ENCODE results near the gene ASCL3. TPM values are rescaled to one million over a fixed set of nuclear protein-coding genes. Genes with fewer than 3 reads are reported as not detected.
"Not testable (repeated sequence)": the region's sequence is repeated elsewhere in the genome, so short reads cannot be mapped to it uniquely, and the experiment has no call there.

The ASCL3 gene
- total and polyA plus RNA-seq, 2 donors (not counting 1 experiment from before 2014, with no cell fraction given), result not detected

GRCh38 chr11:8987446-8987845 lies 44.6 kb upstream of the ASCL3 start:
- no peak overlapping the region for H3K4me2 ChIP-seq (ENCODE audit: extremely low read depth, insufficient read depth, low read length)
- H3K36me3 ChIP-seq (ENCODE audit: control insufficient read depth, insufficient read depth, low read length), result no peaks in the 10 kb centered on the region
- no peak for DNase-seq (ENCODE audit: low read depth in 2 of 2)
- H2AFZ ChIP-seq (ENCODE audit: low read length), result no peak overlapping the region
- no peaks in the 10 kb centered on the region for H3K79me2 ChIP-seq (ENCODE audit: control insufficient read depth, insufficient read depth, low read length)
- no peaks in the 10 kb centered on the region for H3K27me3 ChIP-seq (ENCODE audit: control insufficient read depth, insufficient read depth, low read length)
- H3K9ac ChIP-seq (ENCODE audit: insufficient read depth, low read length), result no peak overlapping the region
- H3K4me3 ChIP-seq (replicated peaks in 1 of 4; ENCODE audit: control extremely low read depth in 1 of 4, insufficient read depth in 1 of 4, low read depth in 3 of 4, low read length in 4 of 4), result no peak overlapping the region
- peaks cover 9% of the 10 kb centered on the region for H3K4me1 ChIP-seq (ENCODE audit: control insufficient read depth, extremely low read depth, insufficient read depth, low read length)
- no peak for TF ChIP-seq EZH2 (IDR thresholded peaks at IDR 0.05; ENCODE audit: low read length, missing control alignments)
- TF ChIP-seq CTCF (conservative IDR thresholded peaks at IDR 0.05 in 1 of 2, IDR thresholded peaks at IDR 0.05 in 1 of 2; ENCODE audit: low read depth in 1 of 2, low read length in 2 of 2), result no peak
- H3K9me3 ChIP-seq (ENCODE audit: control insufficient read depth, insufficient read depth, low read depth, low read length), result no peaks in the 10 kb centered on the region
- H3K27ac ChIP-seq (ENCODE audit: insufficient read depth, low read length), result no peak overlapping the region
- H4K20me1 ChIP-seq (ENCODE audit: control insufficient read depth, extremely low read depth, insufficient read depth, low read length), result no peaks in the 10 kb centered on the region

GRCh38 chr11:8986772-8987171 lies 44.0 kb upstream of the ASCL3 start:
- not testable (repeated sequence) for H3K4me3 ChIP-seq (replicated peaks in 1 of 4; ENCODE audit: control extremely low read depth in 1 of 4, insufficient read depth in 1 of 4, low read depth in 3 of 4, low read length in 4 of 4); DNase-seq (ENCODE audit: low read depth in 2 of 2); H3K27ac ChIP-seq (ENCODE audit: insufficient read depth, low read length); H3K4me1 ChIP-seq (ENCODE audit: control insufficient read depth, extremely low read depth, insufficient read depth, low read length); H4K20me1 ChIP-seq (ENCODE audit: control insufficient read depth, extremely low read depth, insufficient read depth, low read length); H3K9me3 ChIP-seq (ENCODE audit: control insufficient read depth, insufficient read depth, low read depth, low read length); H3K36me3 ChIP-seq (ENCODE audit: control insufficient read depth, insufficient read depth, low read length); H2AFZ ChIP-seq (ENCODE audit: low read length); H3K9ac ChIP-seq (ENCODE audit: insufficient read depth, low read length); H3K27me3 ChIP-seq (ENCODE audit: control insufficient read depth, insufficient read depth, low read length); H3K4me2 ChIP-seq (ENCODE audit: extremely low read depth, insufficient read depth, low read length); H3K79me2 ChIP-seq (ENCODE audit: control insufficient read depth, insufficient read depth, low read length)

- H3K27me3 ChIP-seq (ENCODE audit: control insufficient read depth, insufficient read depth, low read length), result no peaks in the 10 kb centered on the region
- H3K4me2 ChIP-seq (ENCODE audit: extremely low read depth, insufficient read depth, low read length), result no peak overlapping the region
- no peaks in the 10 kb centered on the region for H3K36me3 ChIP-seq (ENCODE audit: control insufficient read depth, insufficient read depth, low read length)
- H3K9me3 ChIP-seq (ENCODE audit: control insufficient read depth, insufficient read depth, low read depth, low read length), result no peaks in the 10 kb centered on the region
- H3K79me2 ChIP-seq (ENCODE audit: control insufficient read depth, insufficient read depth, low read length), result no peaks in the 10 kb centered on the region
- H3K4me3 ChIP-seq (replicated peaks in 1 of 4; ENCODE audit: control extremely low read depth in 1 of 4, insufficient read depth in 1 of 4, low read depth in 3 of 4, low read length in 4 of 4), result no peak overlapping the region
- peaks cover 9% of the 10 kb centered on the region for H3K4me1 ChIP-seq (ENCODE audit: control insufficient read depth, extremely low read depth, insufficient read depth, low read length)
- H2AFZ ChIP-seq (ENCODE audit: low read length), result no peak overlapping the region
- TF ChIP-seq EZH2 (IDR thresholded peaks at IDR 0.05; ENCODE audit: low read length, missing control alignments) (no peak), CTCF (conservative IDR thresholded peaks at IDR 0.05 in 1 of 2, IDR thresholded peaks at IDR 0.05 in 1 of 2; ENCODE audit: low read depth in 1 of 2, low read length in 2 of 2) (no peak)
- H3K27ac ChIP-seq (ENCODE audit: insufficient read depth, low read length), result no peak overlapping the region
- DNase-seq (ENCODE audit: low read depth in 2 of 2), result no peak
- no peak overlapping the region for H3K9ac ChIP-seq (ENCODE audit: insufficient read depth, low read length)
- H4K20me1 ChIP-seq (ENCODE audit: control insufficient read depth, extremely low read depth, insufficient read depth, low read length), result no peaks in the 10 kb centered on the region
Observed at GRCh38 chr11:8985462-8985861, 42.6 kb upstream of the ASCL3 start.

Data from fibroblast of lung (primary cell).